HCT116 (cell line): ENCODE data around the gene PTTG2. TPM values are rescaled to one million over a fixed set of nuclear protein-coding genes. Genes with fewer than 3 reads are reported as not detected.

Source experiments
- ATAC-seq: fragments of 200-7000 bp; cut with Tn5 transposase; 2 replicates; pipeline ENCODE4 v1.9.1; 2020; ENCODE audit warnings: mild to moderate bottlenecking, moderate library complexity
- BruUV-seq: library from RNA; stranded (reverse); fragments of 400-500 nt; replicated peaks from 2 replicates; lab custom pipeline; 2021; lab: Mats Ljungman, UMichigan
- CTCF ChIA-PET: fragments of 300-600 bp; sonication (Branson Sonifier 250); formaldehyde crosslinking; loops from one replicate; lab custom pipeline; 2021; ENCODE audit warnings: antibody characterized with exemption; lab: Charles Lee
- POLR2A ChIA-PET: fragments of 300-600, 350-600 bp; sonication (Branson Sonifier 250); formaldehyde crosslinking; loops from one replicate; lab custom pipeline; 2021; ENCODE audit warnings: antibody characterized with exemption; lab: Charles Lee
- RAD21 ChIA-PET, 2 experiments: fragments of 300-600 bp; sonication (Branson Sonifier 250); formaldehyde crosslinking; loops; one replicate each; lab custom pipeline; 2023; ENCODE audit warnings: low total read pairs in 2 of 2; ENCODE audit not compliant: uncharacterized antibody in 2 of 2, unreplicated experiment in 2 of 2, low non-redundant PET in 1 of 2; lab: Charles Lee
- DNase-seq: peaks from one replicate; pipeline ENCODE4 v3.0.0-alpha.2; 2010; ENCODE audit warnings: low read depth, low spot score
- H2AFZ ChIP-seq: fragments of 200-600 bp; shearing (Covaris generic), sonication (generic); 2 replicates; pipeline ENCODE4 v1.6.1; 2017; ENCODE audit warnings: low read depth, mixed run types, mixed read lengths, antibody characterized with exemption, low read length; ENCODE audit not compliant: poor library complexity, severe bottlenecking
- H3K27ac ChIP-seq: 2 replicates; pipeline ENCODE4 v1.5.1; 2012; ENCODE audit warnings: low read depth, low read length
- H3K27me3 ChIP-seq: fragments of 200-600 bp; sonication (generic); 2 replicates; pipeline ENCODE4 v1.6.1; 2016; ENCODE audit warnings: mixed run types, low read length, mixed read lengths; ENCODE audit not compliant: insufficient read depth
- H3K36me3 ChIP-seq, 2 experiments: fragments of 200-500 bp in 1 of 2; fragments of 200-600 bp in 1 of 2; sonication (Bioruptor generic) in 1 of 2; sonication (generic) in 1 of 2; 2 replicates each; pipeline versions ENCODE4 v1.5.1 to v1.6.1; 2014 to 2016; ENCODE audit warnings: low read length in 2 of 2, inconsistent platforms in 1 of 2, mixed read lengths in 1 of 2, mixed run types in 1 of 2; ENCODE audit not compliant: insufficient read depth in 2 of 2, control insufficient read depth in 1 of 2
- H3K4me1 ChIP-seq, 2 experiments: fragments of 200-600 bp in 1 of 2; sonication (generic) in 1 of 2; 2 replicates each; pipeline versions ENCODE4 v1.5.1 to v1.6.1; 2012 to 2017; ENCODE audit warnings: low read length in 2 of 2, inconsistent platforms in 1 of 2, mild to moderate bottlenecking in 1 of 2, mixed read lengths in 1 of 2, mixed run types in 1 of 2, moderate library complexity in 1 of 2; ENCODE audit not compliant: insufficient read depth in 2 of 2, control insufficient read depth in 1 of 2
- H3K4me2 ChIP-seq: fragments of 200-600 bp; sonication (generic); 2 replicates; pipeline ENCODE4 v1.6.1; 2017; ENCODE audit warnings: mixed run types, low read length, mixed read lengths
- H3K4me3 ChIP-seq, 2 experiments: fragments of 200-600 bp in 1 of 2; sonication (generic) in 1 of 2; replicated peaks in 1 of 2; 2 replicates each; pipeline ENCODE4 v1.5.1; 2011 to 2016; ENCODE audit warnings: low read length in 2 of 2, control low read depth in 1 of 2, low read depth in 1 of 2, mild to moderate bottlenecking in 1 of 2, mixed read lengths in 1 of 2, mixed run types in 1 of 2
- H3K79me2 ChIP-seq: fragments of 200-600 bp; sonication (generic); 2 replicates; pipeline ENCODE4 v1.6.1; 2017; ENCODE audit warnings: mild to moderate bottlenecking, mixed run types, low read length, moderate library complexity, mixed read lengths; ENCODE audit not compliant: insufficient read depth
- H3K9ac ChIP-seq: fragments of 200-600 bp; sonication (generic); 2 replicates; pipeline ENCODE4 v1.6.1; 2016; ENCODE audit warnings: low read length, mixed read lengths
- H3K9me2 ChIP-seq: fragments of 200-600 bp; sonication (generic), shearing (Covaris generic); 2 replicates; pipeline ENCODE4 v1.6.1; 2017; ENCODE audit warnings: mixed run types, mild to moderate bottlenecking, moderate library complexity; ENCODE audit not compliant: insufficient read depth
- H3K9me3 ChIP-seq, 2 experiments: fragments of 200-500 bp in 1 of 2; fragments of 200-600 bp in 1 of 2; sonication (Bioruptor generic) in 1 of 2; sonication (generic) in 1 of 2; 2 replicates each; pipeline ENCODE4 v1.6.1; 2014 to 2017; ENCODE audit warnings: low read length in 2 of 2, mixed read lengths in 2 of 2, inconsistent platforms in 1 of 2, low read depth in 1 of 2, mild to moderate bottlenecking in 1 of 2, mixed run types in 1 of 2, moderate library complexity in 1 of 2; ENCODE audit not compliant: control insufficient read depth in 1 of 2, insufficient read depth in 1 of 2
- H4K20me1 ChIP-seq: fragments of 200-600 bp; sonication (generic), shearing (Covaris generic); 2 replicates; pipeline ENCODE4 v1.6.1; 2017; ENCODE audit warnings: mixed run types, mild to moderate bottlenecking, moderate library complexity; ENCODE audit not compliant: insufficient read depth
- CTCF ChIP-seq, 3 experiments: fragments of 200-600 bp in 1 of 3; sonication (generic) in 1 of 3; IDR thresholded peaks in 2 of 3; conservative IDR thresholded peaks in 1 of 3; 2 replicates each; pipeline ENCODE4 v1.5.1; 2012 to 2017; ENCODE audit warnings: low read depth in 2 of 3, low read length in 2 of 3, antibody characterized with exemption in 1 of 3, borderline replicate concordance in 1 of 3, control low read depth in 1 of 3, mild to moderate bottlenecking in 1 of 3, mixed read lengths in 1 of 3, mixed run types in 1 of 3, moderate library complexity in 1 of 3; ENCODE audit not compliant: insufficient read depth in 1 of 3
- FOSL1 ChIP-seq: IDR thresholded peaks from 2 replicates; pipeline ENCODE4 v1.6.1; 2012; ENCODE audit warnings: low read depth
- JUND ChIP-seq: IDR thresholded peaks from 2 replicates; pipeline ENCODE4 v1.6.1; 2012
- POLR2A ChIP-seq: IDR thresholded peaks from 2 replicates; pipeline ENCODE4 v1.7.0; 2011; ENCODE audit warnings: borderline replicate concordance; ENCODE audit not compliant: insufficient read depth, insufficient read length; ENCODE audit errors: extremely low read depth
- SRF ChIP-seq: IDR thresholded peaks from 2 replicates; pipeline ENCODE4 v1.6.1; 2012; ENCODE audit warnings: low read depth
- TCF7L2 ChIP-seq: IDR thresholded peaks from 2 replicates; pipeline ENCODE4 v1.7.0; 2011; ENCODE audit warnings: borderline replicate concordance, inconsistent platforms; ENCODE audit not compliant: insufficient read depth, insufficient read length; ENCODE audit errors: extremely low read depth
- intact Hi-C: fragments of 100-400 bp; cut with micrococcal nuclease; formaldehyde crosslinking; loops from 2 replicates; pipeline ENCODE4 v1.10.0; 2022
- total RNA-seq: library from RNA; stranded (reverse); gene quantifications from one replicate; pipeline ENCODE4 v1.2.1, GENCODE V29; 2021; ENCODE audit not compliant: unreplicated experiment
- TF ChIP-seq, protein P1 (sequence below): IDR thresholded peaks from 2 replicates; pipeline ENCODE4 v1.6.1; 2012
- TF ChIP-seq, protein P2 (sequence below): IDR thresholded peaks from 2 replicates; pipeline ENCODE4 v1.6.1; 2011; ENCODE audit warnings: mild to moderate bottlenecking, low read length, moderate library complexity; ENCODE audit not compliant: insufficient replicate concordance; ENCODE audit errors: extremely low read depth

Gene PTTG2
- total RNA-seq, 1 experiment from 2014 or later, result not detected

DNA sequence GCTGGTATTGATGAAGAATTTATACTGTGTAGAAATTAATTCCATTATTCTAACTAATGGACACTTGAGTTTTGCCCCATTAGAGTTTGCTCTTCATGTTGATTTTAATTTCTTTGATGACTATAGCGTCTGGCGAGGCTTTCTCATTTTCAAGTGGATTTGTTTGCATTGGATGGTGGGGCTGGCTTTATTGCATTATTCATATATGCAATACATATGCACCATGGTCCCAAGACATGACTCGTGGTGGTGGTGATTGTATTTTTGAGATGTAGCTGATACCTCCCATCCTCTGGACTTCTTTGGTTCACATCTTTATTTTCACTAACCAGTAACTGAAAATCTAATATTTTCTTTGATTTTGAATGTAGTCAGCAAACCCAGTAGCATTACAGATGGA is 39.8 kb downstream of the PTTG2 start:
- Histone ChIP-seq H3K4me1 (peaks cover 0 to 3% of the 10 kb centered on the region in 2 experiments; a peak in 1 of 4 replicates), H3K9me2 (no peaks in the 10 kb centered on the region), H2AFZ (no peak overlapping the region), H4K20me1 (no peaks in the 10 kb centered on the region), H3K9me3 (no peaks in the 10 kb centered on the region), H3K79me2 (peaks cover 13% of the 10 kb centered on the region; the same call in 1 of the 2 replicates), H3K4me2 (no peak overlapping the region), H3K27me3 (no peaks in the 10 kb centered on the region), H3K27ac (no peak overlapping the region)
- BruUV-seq, result no TSS peak
- no peak for DNase-seq
- no peak for ATAC-seq
- RAD21 ChIA-PET, result no interaction called here
- intact Hi-C loops, result no loop called here
- POLR2A ChIA-PET, result no interaction called here
- TF ChIP-seq POLR2A (no peak), JUND (no peak), SRF (no peak), TCF7L2 (no peak), FOSL1 (no peak), CTCF (IDR thresholded peaks at IDR 0.05 in 2 of 3, conservative IDR thresholded peaks at IDR 0.05 in 1 of 3; ENCODE audit: borderline replicate concordance in 1 of 3, insufficient read depth in 1 of 3, low read depth in 2 of 3, low read length in 2 of 3) (no peak)
- TF ChIP-seq, protein P1, sequence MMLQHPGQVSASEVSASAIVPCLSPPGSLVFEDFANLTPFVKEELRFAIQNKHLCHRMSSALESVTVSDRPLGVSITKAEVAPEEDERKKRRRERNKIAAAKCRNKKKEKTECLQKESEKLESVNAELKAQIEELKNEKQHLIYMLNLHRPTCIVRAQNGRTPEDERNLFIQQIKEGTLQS, result no peak
- TF ChIP-seq, protein P2, sequence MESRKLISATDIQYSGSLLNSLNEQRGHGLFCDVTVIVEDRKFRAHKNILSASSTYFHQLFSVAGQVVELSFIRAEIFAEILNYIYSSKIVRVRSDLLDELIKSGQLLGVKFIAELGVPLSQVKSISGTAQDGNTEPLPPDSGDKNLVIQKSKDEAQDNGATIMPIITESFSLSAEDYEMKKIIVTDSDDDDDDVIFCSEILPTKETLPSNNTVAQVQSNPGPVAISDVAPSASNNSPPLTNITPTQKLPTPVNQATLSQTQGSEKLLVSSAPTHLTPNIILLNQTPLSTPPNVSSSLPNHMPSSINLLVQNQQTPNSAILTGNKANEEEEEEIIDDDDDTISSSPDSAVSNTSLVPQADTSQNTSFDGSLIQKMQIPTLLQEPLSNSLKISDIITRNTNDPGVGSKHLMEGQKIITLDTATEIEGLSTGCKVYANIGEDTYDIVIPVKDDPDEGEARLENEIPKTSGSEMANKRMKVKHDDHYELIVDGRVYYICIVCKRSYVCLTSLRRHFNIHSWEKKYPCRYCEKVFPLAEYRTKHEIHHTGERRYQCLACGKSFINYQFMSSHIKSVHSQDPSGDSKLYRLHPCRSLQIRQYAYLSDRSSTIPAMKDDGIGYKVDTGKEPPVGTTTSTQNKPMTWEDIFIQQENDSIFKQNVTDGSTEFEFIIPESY, result no peak
- TF ChIP-seq, all 23 proteins: peak for 0
- H3K9ac ChIP-seq, result no peak overlapping the region
- H3K36me3 ChIP-seq, result no peaks in the 10 kb centered on the region
- CTCF ChIA-PET, result no interaction called here
- no peak overlapping the region for H3K4me3 ChIP-seq
